HepG2 (cell line): ENCODE results near the gene AURKA. TPM values are rescaled to one million over a fixed set of nuclear protein-coding genes. Genes with fewer than 3 reads are reported as not detected.
A peak's percentile ranks its signal among the peaks of the same experiment; 100 is the strongest.

Source experiments
- AFF4 ChIP-seq: sonication (generic); formaldehyde crosslinking; IDR thresholded peaks from 2 replicates; pipeline ENCODE4 v1.4.0; 2020; ENCODE audit warnings: missing genetic modification reagents
- ARNT2 ChIP-seq: sonication (generic); formaldehyde crosslinking; IDR thresholded peaks from 2 replicates; pipeline ENCODE4 v1.8.0; 2022; ENCODE audit warnings: mild to moderate bottlenecking, low read depth, missing genetic modification reagents, moderate library complexity
- ATRX ChIP-seq: sonication (generic); formaldehyde crosslinking; IDR thresholded peaks from 2 replicates; pipeline ENCODE4 v1.4.0; 2020; ENCODE audit warnings: missing genetic modification reagents, borderline replicate concordance
- CCAR2 ChIP-seq: fragments of 200-400 bp; formaldehyde crosslinking; optimal IDR thresholded peaks from 2 replicates; pipeline ENCODE3; 2018; ENCODE audit warnings: low read depth, mild to moderate bottlenecking, low read length, moderate library complexity
- CENPT ChIP-seq: sonication (generic); formaldehyde crosslinking; IDR thresholded peaks from 2 replicates; pipeline ENCODE4 v1.8.0; 2022; ENCODE audit warnings: low read depth, mild to moderate bottlenecking, moderate library complexity, missing genetic modification reagents
- DBP ChIP-seq: sonication (generic); formaldehyde crosslinking; IDR thresholded peaks from 2 replicates; pipeline ENCODE4 v1.4.0; 2020; ENCODE audit warnings: missing genetic modification reagents; ENCODE audit errors: not compliant biosample characterization
- EP300 ChIP-seq, 3 experiments: sonication (generic) in 1 of 3; formaldehyde crosslinking in 1 of 3; IDR thresholded peaks; 2 replicates each; pipeline versions ENCODE4 v1.5.1 to v1.6.1; 2011 to 2020; ENCODE audit warnings: low read depth in 2 of 3, low read length in 2 of 3, borderline replicate concordance in 1 of 3, improper control_type of control experiment in 1 of 3, mild to moderate bottlenecking in 1 of 3, missing genetic modification reagents in 1 of 3, moderate library complexity in 1 of 3
- ERF ChIP-seq: IDR thresholded peaks from 2 replicates; pipeline ENCODE4 v1.6.1; 2018; ENCODE audit warnings: missing biosample characterization, missing genetic modification reagents
- GATAD1 ChIP-seq: IDR thresholded peaks from 2 replicates; pipeline ENCODE4 v1.6.1; 2016; ENCODE audit warnings: missing genetic modification reagents, missing compliant biosample characterization
- GATAD2A ChIP-seq: IDR thresholded peaks from 2 replicates; pipeline ENCODE4 v1.6.1; 2016
- JARID2 ChIP-seq: sonication (generic); formaldehyde crosslinking; IDR thresholded peaks from 2 replicates; pipeline ENCODE4 v1.8.1; 2023; ENCODE audit warnings: missing genetic modification reagents, inconsistent platforms; ENCODE audit not compliant: insufficient replicate concordance
- NCOA5 ChIP-seq: sonication (generic); formaldehyde crosslinking; IDR thresholded peaks from 2 replicates; pipeline ENCODE4 v1.4.0; 2020; ENCODE audit warnings: missing genetic modification reagents
- NFATC3 ChIP-seq: sonication (generic); formaldehyde crosslinking; IDR thresholded peaks from 2 replicates; pipeline ENCODE4 v1.5.1; 2020; ENCODE audit warnings: mild to moderate bottlenecking, missing genetic modification reagents
- POLR2AphosphoS5 ChIP-seq: IDR thresholded peaks from 2 replicates; pipeline ENCODE4 v1.6.1; 2012; ENCODE audit warnings: low read depth, low read length
- PRDM10 ChIP-seq: sonication (generic); formaldehyde crosslinking; IDR thresholded peaks from 2 replicates; pipeline ENCODE4 v1.4.0; 2020; ENCODE audit warnings: low read depth, missing genetic modification reagents
- SMAD9 ChIP-seq: sonication (generic); formaldehyde crosslinking; IDR thresholded peaks from 2 replicates; pipeline ENCODE4 v1.5.1; 2020; ENCODE audit warnings: mild to moderate bottlenecking, missing genetic modification reagents
- SP5 ChIP-seq: IDR thresholded peaks from 2 replicates; pipeline ENCODE4 v1.6.1; 2016; ENCODE audit warnings: low read depth, borderline replicate concordance
- TRIM24 ChIP-seq: sonication (generic); formaldehyde crosslinking; IDR thresholded peaks from 2 replicates; pipeline ENCODE4 v1.8.0; 2022; ENCODE audit warnings: mild to moderate bottlenecking, missing genetic modification reagents
- ZNF251 ChIP-seq: sonication (generic); formaldehyde crosslinking; IDR thresholded peaks from 2 replicates; pipeline ENCODE4 v1.9.0; 2021; ENCODE audit warnings: mild to moderate bottlenecking, missing genetic modification reagents
- ZNF317 ChIP-seq: sonication (generic); formaldehyde crosslinking; IDR thresholded peaks from 2 replicates; pipeline ENCODE4 v1.5.0; 2020; ENCODE audit warnings: mild to moderate bottlenecking, missing genetic modification reagents
- ZNF629 ChIP-seq: sonication (generic); formaldehyde crosslinking; conservative IDR thresholded peaks from 2 replicates; pipeline ENCODE4 v1.5.0; 2020; ENCODE audit warnings: missing genetic modification reagents
- polyA plus RNA-seq, 8 experiments: library from polyadenylated mRNA; depleted of rRNA in 3 of 8; stranded (reverse) in 7 of 8; unstranded in 1 of 8; fragments of >200 nt; fragmentation: Illumina TruSeq in 4 of 8; extraction: Trizol in 4 of 8; gene quantifications; 2 replicates each; pipeline versions ENCODE4 v1.2.1 to v1.2.3, GENCODE V29; 2011 to 2016; ENCODE audit warnings: low read depth in 4 of 8, missing spikeins in 1 of 8, mixed read lengths in 1 of 8; ENCODE audit not compliant: insufficient read depth in 1 of 8
- total RNA-seq, 5 experiments: library from RNA; depleted of rRNA; stranded (reverse); fragments of >200 nt; fragmentation: Illumina TruSeq; extraction: Trizol; gene quantifications; 2 replicates each; pipeline ENCODE4 v1.2.3, GENCODE V29; 2016; ENCODE audit warnings: low read depth in 1 of 5

The AURKA gene
- total and polyA plus RNA-seq, 2 of the 13 experiments (the other 11 are each of a cell fraction or from before 2014, with no cell fraction given): 96.4 to 224 TPM

- no peak; the same call in 1 of the 2 replicates for TF ChIP-seq PRDM10 (CRISPR knock-in tag)
- no peak for TF ChIP-seq NCOA5 (CRISPR knock-in tag)
- TF ChIP-seq CENPT (CRISPR knock-in tag): 0 out of 2 replicates have a peak, but pooled peaks have one; percentile 14
- TF ChIP-seq ARNT2 (CRISPR knock-in tag): no peak
- no peak for TF ChIP-seq AFF4 (CRISPR knock-in tag)
- TF ChIP-seq ERF (CRISPR knock-in tag): peak; percentile 12; the same call in 1 of the 2 replicates
- no peak; the same call in 1 of the 2 replicates for TF ChIP-seq ZNF317
- 0 out of 2 replicates have a peak, but pooled peaks have one; percentile 52 for TF ChIP-seq SMAD9 (CRISPR knock-in tag)
- TF ChIP-seq GATAD2A (CRISPR knock-in tag): peak; percentile 55
- no peak for TF ChIP-seq CCAR2
- TF ChIP-seq GATAD1: 0 out of 2 replicates have a peak, but pooled peaks have one; percentile 16
- peak; percentile 99 for TF ChIP-seq ZNF629
- no peak for TF ChIP-seq TRIM24 (CRISPR knock-in tag)
- TF ChIP-seq DBP (CRISPR knock-in tag): no peak
- no peak for TF ChIP-seq JARID2 (CRISPR knock-in tag)
- TF ChIP-seq POLR2AphosphoS5: no peak
- TF ChIP-seq NFATC3 (CRISPR knock-in tag): 0 out of 2 replicates have a peak, but pooled peaks have one; percentile 49
- no peak for TF ChIP-seq ATRX (CRISPR knock-in tag)
- no peak for TF ChIP-seq ZNF251
- TF ChIP-seq SP5 (CRISPR knock-in tag): no peak
- 0 out of 4 replicates have a peak, but pooled peaks of 1 of the 2 experiments have one; percentile 19 for TF ChIP-seq EP300 (IDR thresholded peaks at IDR 0.05; ENCODE audit: low read depth in 2 of 2, low read length in 2 of 2)
- 0 out of 2 replicates have a peak, but pooled peaks have one; percentile 9 for TF ChIP-seq EP300 (CRISPR knock-in tag; IDR thresholded peaks at IDR 0.05; ENCODE audit: borderline replicate concordance)
These were observed 31.7 kb downstream of the AURKA start (continued) for GRCh38 chr20:56360133-56360907.
